Lung (tissue), 12 donors: Measurements from ENCODE around the gene IL20RB. TPM values are rescaled to one million over a fixed set of nuclear protein-coding genes. Genes with fewer than 3 reads are reported as not detected.

Experiments used
- ATAC-seq: fragments of 200-7000 bp; cut with Tn5 transposase; one replicate; pipeline ENCODE4 v1.9.1; 2020; ENCODE audit warnings: moderate number of reproducible peaks; ENCODE audit not compliant: insufficient read depth, low FRiP score
- DNase-seq, 3 donors: peaks; one replicate each; pipeline ENCODE4 v3.0.0-alpha.2; 2013 to 2017
- H3K27ac ChIP-seq, 2 donors: one replicate each; pipeline ENCODE4 v1.5.1; 2013; ENCODE audit warnings: mild to moderate bottlenecking in 2 of 2, moderate library complexity in 2 of 2, control low read depth in 1 of 2, inconsistent platforms in 1 of 2, low read depth in 1 of 2, low read length in 1 of 2
- H3K27me3 ChIP-seq, 3 donors: one replicate each; pipeline ENCODE4 v1.5.1; 2013; ENCODE audit warnings: low read length in 2 of 3; ENCODE audit not compliant: control insufficient read depth in 3 of 3, insufficient read depth in 3 of 3
- H3K36me3 ChIP-seq, 4 donors: one replicate each; pipeline ENCODE4 v1.5.1; 2013; ENCODE audit warnings: low read length in 4 of 4, mild to moderate bottlenecking in 1 of 4, moderate library complexity in 1 of 4; ENCODE audit not compliant: control insufficient read depth in 4 of 4, insufficient read depth in 4 of 4
- H3K4me1 ChIP-seq, 5 donors: one replicate each; pipeline ENCODE4 v1.5.1; 2013; ENCODE audit warnings: low read length in 5 of 5, mild to moderate bottlenecking in 2 of 5, moderate library complexity in 1 of 5; ENCODE audit not compliant: control insufficient read depth in 5 of 5, insufficient read depth in 5 of 5
- H3K4me3 ChIP-seq: one replicate; pipeline ENCODE4 v1.5.1; 2013; ENCODE audit warnings: mild to moderate bottlenecking, control low read depth, moderate library complexity
- H3K9ac ChIP-seq, 2 donors: one replicate each; pipeline ENCODE4 v1.5.1; 2013; ENCODE audit warnings: low read length in 2 of 2, control low read depth in 1 of 2; ENCODE audit not compliant: insufficient read depth in 1 of 2
- H3K9me3 ChIP-seq, 4 donors: one replicate each; pipeline ENCODE4 v1.5.1; 2013; ENCODE audit warnings: low read length in 3 of 4, mild to moderate bottlenecking in 1 of 4, moderate library complexity in 1 of 4; ENCODE audit not compliant: control insufficient read depth in 4 of 4, insufficient read depth in 3 of 4
- CTCF ChIP-seq: IDR thresholded peaks from 2 replicates; pipeline ENCODE4 v1.5.1; 2012; ENCODE audit warnings: mild to moderate bottlenecking; ENCODE audit errors: control extremely low read depth, extremely low read depth
- WGBS, 2 donors: extraction: QIAGEN DNeasy Blood & Tissue Kit; methylation state at CpG; one replicate each; pipeline ENCODE4 v1.1.7; 2013; 5-methylcytosine and 5-hydroxymethylcytosine counted together
- polyA plus RNA-seq, 2 donors: library from polyadenylated mRNA; stranded (reverse); fragments of 200-250 nt; gene quantifications; one replicate each; pipeline ENCODE4 v1.2.1, GENCODE V29; 2013
- total RNA-seq, 2 donors: library from RNA; depleted of rRNA in 1 of 2; stranded (reverse); fragments of >200 nt in 1 of 2; gene quantifications; one replicate each; pipeline ENCODE4 v1.2.1, GENCODE V29; 2014 to 2021
- donor health status: control.
- donor health status: control.
- donor health status: Bipolar disorder and iron deficiency.
- donor health status: healthy.
- donor health status: DM: yes; HTN: yes; CAD: no.

IL20RB gene
- total and polyA plus RNA-seq, 4 donors = 0.23 to 1.3 (median 0.88) TPM

GRCh38 chr3:136990826-136991225 lies 33.0 kb downstream of the IL20RB start:
- no peak for TF ChIP-seq CTCF
- Histone ChIP-seq H3K9ac (no peak overlapping the region), H3K9me3 (peaks cover 0 to 3% (median 0%) of the 10 kb centered on the region in 4 donors), H3K4me3 (no peak overlapping the region), H3K4me1 (peaks cover 4 to 9% (median 5%) of the 10 kb centered on the region in 5 donors), H3K27me3 (no peaks in the 10 kb centered on the region), H3K27ac (no peak overlapping the region), H3K36me3 (no peaks in the 10 kb centered on the region)
- 93 to 96% methylated on average over 4 of the region's 4 CpGs for WGBS, 2 donors
- ATAC-seq (no peak), DNase-seq (no peak)

GRCh38 chr3:136992115-136992514 lies 34.3 kb downstream of the IL20RB start:
- TF ChIP-seq CTCF = no peak
- Histone ChIP-seq H3K27me3 (no peaks in the 10 kb centered on the region), H3K4me1 (peaks cover 4 to 14% (median 5%) of the 10 kb centered on the region in 5 donors), H3K36me3 (no peaks in the 10 kb centered on the region), H3K9me3 (peaks cover 0 to 3% (median 0%) of the 10 kb centered on the region in 4 donors), H3K4me3 (no peak overlapping the region), H3K27ac (no peak overlapping the region), H3K9ac (no peak overlapping the region)
- ATAC-seq (no peak), DNase-seq (no peak)
- WGBS, 2 donors = 98 to 100% methylated on average over 2 of the region's 2 CpGs

- 33 to 37% methylated on average over 8 of the region's 8 CpGs for WGBS, 2 donors
- DNase-seq (peak; percentile 51 to 89 (median 72)), ATAC-seq (peak; percentile 81)
- no peak for TF ChIP-seq CTCF
- Histone ChIP-seq H3K4me1 (peaks cover 4 to 14% (median 5%) of the 10 kb centered on the region in 5 donors), H3K27ac (peak overlapping the region; percentile 76 to 78), H3K36me3 (no peaks in the 10 kb centered on the region), H3K4me3 (no peak overlapping the region), H3K9ac (no peak overlapping the region), H3K27me3 (no peaks in the 10 kb centered on the region), H3K9me3 (peaks cover 0 to 3% (median 0%) of the 10 kb centered on the region in 4 donors)
Measured at GRCh38 chr3:136994772-136995516, 37.2 kb downstream of the IL20RB start.

- WGBS, 2 donors = 38 to 74% methylated on average over 1 of the region's 1 CpG
- no peak for TF ChIP-seq CTCF
- Histone ChIP-seq H3K9ac (no peak overlapping the region), H3K27ac (peak overlapping the region; percentile 73 to 78), H3K27me3 (no peaks in the 10 kb centered on the region), H3K36me3 (no peaks in the 10 kb centered on the region), H3K4me1 (peaks cover 3 to 14% (median 4%) of the 10 kb centered on the region in 5 donors), H3K9me3 (peaks cover 0 to 3% (median 0%) of the 10 kb centered on the region in 4 donors), H3K4me3 (no peak overlapping the region)
- DNase-seq (no peak), ATAC-seq (no peak)
Measured at GRCh38 chr3:136995652-136996051, 37.9 kb downstream of the IL20RB start.
